Activated naive CD8-positive, alpha-beta T cell treated with anti-CD3 and anti-CD28 coated beads, Interleukin-2, amount 50 U/mL, for 16 hours (primary cell): Measurements from ENCODE around the gene RPUSD3.
A peak's percentile ranks its signal among the peaks of the same experiment; 100 is the strongest.
"Not testable (repeated sequence)": the region's sequence is repeated elsewhere in the genome, so short reads cannot be mapped to it uniquely, and the experiment has no call there.

ENCODE experiments used
- DNase-seq: peaks from one replicate; pipeline ENCODE4 v3.0.0-alpha.2; 2020; ENCODE audit warnings: low read depth, low spot score

RPUSD3 gene, protein sequence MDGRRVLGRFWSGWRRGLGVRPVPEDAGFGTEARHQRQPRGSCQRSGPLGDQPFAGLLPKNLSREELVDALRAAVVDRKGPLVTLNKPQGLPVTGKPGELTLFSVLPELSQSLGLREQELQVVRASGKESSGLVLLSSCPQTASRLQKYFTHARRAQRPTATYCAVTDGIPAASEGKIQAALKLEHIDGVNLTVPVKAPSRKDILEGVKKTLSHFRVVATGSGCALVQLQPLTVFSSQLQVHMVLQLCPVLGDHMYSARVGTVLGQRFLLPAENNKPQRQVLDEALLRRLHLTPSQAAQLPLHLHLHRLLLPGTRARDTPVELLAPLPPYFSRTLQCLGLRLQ

GRCh38 chr3:9843715-9844438 is at the start of gene RPUSD3:
TSS of gene RPUSD3 (minus strand) at chr3:9844008. CDS start at chr3:9843990, 18 bp downstream.
- DNase-seq, result peak; percentile 82

DNA sequence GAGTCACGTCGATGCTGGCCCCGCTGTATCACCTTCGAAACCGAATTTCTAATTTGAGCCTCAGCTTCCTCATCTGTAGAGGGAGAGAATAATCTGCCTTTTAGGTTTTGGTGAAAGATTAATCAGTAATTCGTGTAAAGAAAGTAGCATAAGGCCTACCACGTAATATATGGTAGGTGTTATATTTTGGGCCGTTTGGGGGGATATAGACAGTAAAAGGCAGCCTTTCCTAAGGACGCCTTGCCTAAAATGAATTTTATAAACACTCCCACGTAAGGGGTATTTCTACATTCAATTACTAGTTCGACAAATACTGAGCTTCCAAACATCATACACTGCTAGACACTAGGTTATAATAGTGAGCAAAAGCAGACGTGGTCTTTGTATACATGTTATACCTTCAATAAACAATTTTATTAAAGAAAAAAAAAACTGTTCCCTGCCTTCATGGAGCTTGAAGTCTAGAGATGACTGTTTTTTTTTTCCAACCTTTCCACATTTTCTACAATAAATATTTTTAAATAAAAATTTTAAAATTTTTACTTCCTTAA is 47.3 kb upstream of the RPUSD3 start:
- no peak for DNase-seq

- peak; percentile 79 for DNase-seq
These were observed 46.7 kb upstream of the RPUSD3 start, which contains the start of gene JAGN1 for GRCh38 chr3:9890249-9891071. TSS of gene JAGN1 (plus strand) at chr3:9890610. CDS start at chr3:9890723, 113 bp downstream.

DNA sequence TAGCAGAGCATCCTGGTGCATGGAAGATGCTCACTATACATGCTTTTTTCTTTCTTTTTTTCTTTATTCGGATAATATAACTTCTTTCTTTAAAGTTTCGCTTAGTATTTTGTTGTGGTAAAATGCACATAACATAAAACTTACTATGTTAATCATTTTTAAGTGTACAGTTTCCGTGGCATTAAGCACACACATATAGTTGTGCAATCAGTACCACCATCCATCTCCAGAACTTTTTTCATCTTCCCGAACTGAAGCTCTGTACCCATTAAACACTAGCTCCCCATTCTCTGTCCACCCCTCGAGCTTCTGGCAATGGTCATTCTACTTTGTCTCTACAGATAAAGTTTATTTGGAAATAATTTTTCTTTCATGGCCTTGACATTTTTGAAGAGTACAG is 45.6 kb upstream of the RPUSD3 start:
- no peak for DNase-seq

GRCh38 chr3:9888540-9888939 is 44.7 kb upstream of the RPUSD3 start:
- DNase-seq, result no peak

DNA sequence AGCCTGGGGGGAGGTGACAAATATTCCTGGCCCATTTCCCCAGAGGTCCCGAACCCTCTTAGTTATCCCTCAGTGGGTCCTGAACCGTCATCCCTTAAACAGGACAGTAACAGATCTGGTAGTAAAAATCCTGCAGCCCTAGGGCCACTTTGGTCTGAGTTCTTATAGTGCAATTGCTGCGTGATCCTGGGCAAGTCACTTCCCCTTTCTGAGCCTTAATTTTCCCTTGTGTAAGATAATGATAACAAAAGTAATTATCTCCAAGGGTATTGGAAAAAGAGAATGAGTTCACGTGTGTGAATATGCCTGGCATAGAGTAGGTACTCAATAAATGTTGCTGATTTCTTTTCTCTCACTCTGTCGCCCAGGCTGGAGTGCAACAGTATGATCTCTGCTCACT is 43.7 kb upstream of the RPUSD3 start:
- DNase-seq, result no peak

GRCh38 chr3:9886328-9886727 is 42.5 kb upstream of the RPUSD3 start:
- no peak for DNase-seq

GRCh38 chr3:9884555-9885165 is 40.9 kb upstream of the RPUSD3 start:
- no peak for DNase-seq

GRCh38 chr3:9883706-9884554 is 40.1 kb upstream of the RPUSD3 start:
- DNase-seq, result no peak

- no peak for DNase-seq
These were observed 37.6 kb upstream of the RPUSD3 start for GRCh38 chr3:9881441-9881840.

DNA sequence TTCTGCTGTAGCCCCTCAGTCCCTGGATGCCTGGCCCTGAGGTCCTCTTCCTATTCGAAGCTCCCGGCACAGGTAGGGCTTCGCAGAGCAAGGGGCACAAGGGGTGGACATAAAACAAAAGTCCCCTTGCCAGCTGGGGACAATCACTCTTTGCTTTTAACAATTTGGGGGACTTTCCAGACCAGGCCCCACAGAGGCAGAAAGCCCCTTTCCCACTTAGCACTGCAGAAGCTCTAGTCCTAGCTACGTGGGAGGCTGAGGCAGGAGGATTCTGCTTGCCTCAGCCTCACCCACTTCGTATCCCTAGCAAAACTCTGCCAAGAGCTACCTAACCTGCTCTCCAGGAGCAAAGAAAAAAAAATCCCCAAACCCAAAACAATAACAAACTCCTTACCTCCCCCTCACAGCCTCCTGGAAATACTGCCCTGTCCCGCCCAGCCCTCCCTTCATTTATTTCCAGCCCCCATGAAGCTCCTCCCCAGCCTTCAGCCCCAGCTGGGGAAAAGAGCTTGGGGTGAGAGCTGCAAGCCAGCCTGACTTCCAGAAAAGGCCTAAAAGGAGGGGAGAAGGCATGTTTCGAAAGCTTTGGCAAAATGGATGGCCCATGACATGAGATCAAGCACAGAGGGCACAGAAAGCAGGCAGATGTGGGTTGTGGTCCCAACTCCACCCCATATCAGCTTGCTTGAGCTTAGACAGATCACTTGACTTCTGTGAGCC is 36.2 kb upstream of the RPUSD3 start, which contains the start of gene CIDEC:
TSS of gene CIDEC (minus strand) at position 424 of the 720 bp plus-strand sequence. CDS start 1,767 bp downstream, outside the sequence.
- no peak for DNase-seq

DNA sequence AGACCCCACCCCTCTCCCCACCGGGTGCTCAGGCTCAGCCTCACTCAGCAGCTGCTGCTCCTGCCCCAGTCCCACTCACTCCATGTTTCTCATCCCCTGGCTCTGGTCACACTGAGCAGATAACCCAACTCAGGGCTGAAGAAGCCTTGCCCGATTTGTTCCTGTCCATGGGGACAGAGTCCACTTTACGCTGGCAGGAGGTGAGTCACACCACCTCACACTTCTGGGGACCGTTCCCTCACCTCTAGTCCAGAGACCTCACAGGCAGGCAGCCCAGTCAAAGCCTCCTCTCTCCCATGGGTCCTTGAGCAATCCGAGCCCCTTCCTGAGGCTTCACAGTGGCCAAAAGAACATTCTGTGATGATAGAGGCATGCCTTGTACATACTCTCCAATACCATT is 34.9 kb upstream of the RPUSD3 start:
- no peak for DNase-seq

DNA sequence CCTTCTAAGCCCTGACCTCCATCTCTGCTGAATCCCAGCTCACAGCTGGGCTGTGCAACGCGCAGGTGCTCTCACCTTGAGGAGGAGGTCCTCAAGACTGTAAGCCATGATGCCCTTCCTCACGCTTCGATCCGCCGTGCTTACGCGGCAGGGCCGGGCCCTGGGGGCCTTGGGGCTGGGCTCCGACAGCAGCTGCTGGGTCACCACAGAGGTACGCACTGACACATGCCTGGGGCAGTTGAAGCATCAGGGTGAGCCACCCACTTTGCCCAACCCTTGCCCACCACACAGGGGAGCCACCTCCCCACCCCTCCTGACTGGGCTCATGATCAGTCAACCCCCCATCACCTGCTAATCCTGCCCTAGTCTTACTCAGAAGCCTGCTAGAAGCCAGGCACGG is 33.2 kb upstream of the RPUSD3 start:
- DNase-seq, result no peak

- DNase-seq, result not testable (repeated sequence)
These were observed 32.4 kb upstream of the RPUSD3 start for GRCh38 chr3:9876255-9876654.

DNA sequence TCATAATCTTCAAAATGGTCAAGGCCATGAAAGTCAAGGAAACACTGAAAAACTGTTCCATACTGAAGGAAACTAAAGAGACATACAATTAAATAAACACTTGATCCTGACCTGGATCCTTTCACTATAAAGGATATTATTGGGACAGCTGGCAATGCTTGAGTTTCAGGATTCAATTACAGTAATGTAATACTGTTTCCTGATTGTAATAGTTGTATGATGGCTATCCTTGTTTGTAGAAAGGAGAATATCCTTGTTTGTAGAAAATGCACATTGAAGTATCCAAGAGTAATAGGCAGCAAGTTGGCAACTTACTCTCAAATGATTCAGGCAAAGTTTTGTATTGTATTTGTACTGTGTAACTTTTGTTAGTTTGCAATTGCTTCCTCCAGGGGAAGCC is 31.6 kb upstream of the RPUSD3 start:
- DNase-seq, result no peak

DNA sequence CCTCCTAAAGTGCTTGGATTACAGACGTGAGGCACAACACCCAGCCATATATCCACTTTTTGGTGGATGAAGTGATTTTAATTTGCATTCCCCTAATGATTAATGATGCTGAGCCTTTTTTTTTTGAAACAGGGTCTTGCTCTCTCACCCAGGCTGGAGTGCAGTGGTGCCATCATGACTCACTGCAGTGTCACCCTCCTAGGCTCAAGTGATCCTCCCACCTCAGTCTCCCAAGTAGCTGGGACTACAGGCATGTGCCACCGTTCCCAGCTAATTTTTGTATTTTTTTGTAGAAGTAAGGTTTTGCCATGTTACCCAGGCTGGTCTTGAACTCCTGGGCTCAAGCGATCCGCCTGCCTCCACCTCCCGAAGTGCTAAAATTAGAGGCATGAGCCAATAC is 28.3 kb upstream of the RPUSD3 start:
- not testable (repeated sequence) for DNase-seq

- DNase-seq, result no peak
These were observed 27.2 kb upstream of the RPUSD3 start for GRCh38 chr3:9870978-9871377.

DNA sequence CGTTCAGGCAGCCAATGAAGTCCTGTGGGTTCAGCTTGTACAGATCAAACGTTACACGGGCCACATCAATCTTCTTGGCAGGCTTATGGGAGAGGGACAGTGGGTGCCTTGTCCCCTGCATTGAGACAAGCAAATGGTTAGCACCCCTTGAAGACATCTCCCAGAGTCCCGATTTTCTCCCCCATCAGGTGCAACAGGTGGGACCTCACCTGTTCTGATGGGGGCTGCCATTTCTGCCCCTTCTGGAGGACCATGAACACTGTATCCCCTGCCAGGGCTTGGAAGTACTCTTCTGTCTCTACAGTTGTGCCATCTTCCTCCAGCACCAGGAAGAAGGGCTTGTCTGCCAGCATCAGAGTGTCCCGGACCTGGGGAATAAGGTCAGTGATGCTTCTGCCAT is 26.1 kb upstream of the RPUSD3 start:
- DNase-seq, result no peak

DNA sequence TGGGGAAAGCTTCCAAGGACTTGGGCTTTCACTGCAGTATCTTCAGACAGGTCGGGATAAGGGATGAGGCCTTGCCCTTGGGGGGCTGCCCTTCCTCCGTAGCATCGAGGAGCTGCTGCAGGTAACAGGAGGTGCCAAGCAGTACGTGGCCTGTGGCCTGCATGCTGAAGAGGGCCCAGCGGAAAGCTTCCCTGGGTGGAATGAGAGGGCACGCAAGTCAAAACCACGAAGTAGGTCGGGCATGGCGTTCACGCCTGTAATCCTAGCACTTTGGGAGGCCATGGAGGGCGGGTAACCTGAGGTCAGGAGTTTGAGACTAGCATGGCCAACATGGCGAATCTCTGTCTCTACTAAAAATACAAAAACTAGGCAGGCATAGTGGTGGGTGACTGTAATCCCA is 23.3 kb upstream of the RPUSD3 start:
- DNase-seq, result no peak

DNA sequence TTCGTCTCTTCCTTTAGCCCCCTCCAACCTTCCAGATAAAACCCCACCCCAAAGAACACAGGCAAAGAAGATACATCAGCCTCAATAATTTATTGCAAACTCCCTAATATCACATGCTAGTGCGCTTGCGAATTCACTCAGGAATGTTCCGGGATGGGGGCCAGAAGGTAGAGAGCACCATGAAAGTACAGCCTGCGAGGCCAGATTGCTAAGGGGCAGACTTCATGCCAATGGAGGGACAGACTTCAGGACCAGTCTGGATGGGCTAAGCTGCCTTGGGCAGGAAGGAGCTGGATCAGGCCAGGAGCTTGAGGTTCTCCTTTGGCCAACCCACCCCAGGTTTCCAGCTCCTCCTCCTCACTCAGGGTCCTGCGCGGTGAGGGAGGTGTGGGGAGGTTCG is 22.8 kb upstream of the RPUSD3 start:
- no peak for DNase-seq
